ENCODE data around the gene GSS. TPM values are rescaled to one million over a fixed set of nuclear protein-coding genes. Genes with fewer than 3 reads are reported as not detected.

Gene GSS
- total and polyA plus RNA-seq, 2 donors (not counting 1 experiment from before 2014, with no cell fraction given) = 55.3 to 71.3 TPM

DNA sequence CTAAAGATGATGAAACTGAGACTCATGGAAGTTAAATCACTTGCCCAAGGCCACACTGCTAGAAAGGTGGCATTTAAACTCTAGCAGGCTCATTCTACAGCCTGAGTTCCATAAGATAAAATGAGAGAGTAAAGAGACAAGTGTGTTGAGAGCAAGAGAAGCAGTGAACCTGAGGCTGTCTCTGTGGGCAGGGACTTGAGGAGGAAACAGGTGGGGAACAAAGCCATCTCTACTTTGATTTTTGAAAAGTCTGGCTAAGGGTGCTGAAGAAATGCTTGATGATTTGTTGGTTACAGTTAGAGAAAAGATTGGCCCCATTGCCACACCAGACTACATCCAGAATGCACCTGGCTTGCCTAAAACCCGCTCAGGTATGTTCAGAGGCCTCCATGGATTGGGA is 29.0 kb downstream of the GSS start:
- Histone ChIP-seq H2AFZ (ENCODE audit: low read length) (no peak overlapping the region), H3K9me3 (ENCODE audit: control insufficient read depth, insufficient read depth, low read depth, low read length) (no peaks in the 10 kb centered on the region), H3K4me2 (ENCODE audit: extremely low read depth, insufficient read depth, low read length) (no peak overlapping the region), H3K4me3 (replicated peaks in 1 of 4; ENCODE audit: control extremely low read depth in 1 of 4, insufficient read depth in 1 of 4, low read depth in 3 of 4, low read length in 4 of 4) (no peak overlapping the region), H3K79me2 (ENCODE audit: control insufficient read depth, insufficient read depth, low read length) (no peaks in the 10 kb centered on the region), H3K27me3 (ENCODE audit: control insufficient read depth, insufficient read depth, low read length) (no peaks in the 10 kb centered on the region), H3K9ac (ENCODE audit: insufficient read depth, low read length) (no peak overlapping the region), H3K4me1 (ENCODE audit: control insufficient read depth, extremely low read depth, insufficient read depth, low read length) (peaks cover 11% of the 10 kb centered on the region), H3K36me3 (ENCODE audit: control insufficient read depth, insufficient read depth, low read length) (peaks cover 26% of the 10 kb centered on the region), H3K27ac (ENCODE audit: insufficient read depth, low read length) (no peak overlapping the region), H4K20me1 (ENCODE audit: control insufficient read depth, extremely low read depth, insufficient read depth, low read length) (no peaks in the 10 kb centered on the region)
- no peak for DNase-seq (ENCODE audit: low read depth in 2 of 2)
- TF ChIP-seq EZH2 (IDR thresholded peaks at IDR 0.05; ENCODE audit: low read length, missing control alignments) = no peak
- TF ChIP-seq, protein P1, sequence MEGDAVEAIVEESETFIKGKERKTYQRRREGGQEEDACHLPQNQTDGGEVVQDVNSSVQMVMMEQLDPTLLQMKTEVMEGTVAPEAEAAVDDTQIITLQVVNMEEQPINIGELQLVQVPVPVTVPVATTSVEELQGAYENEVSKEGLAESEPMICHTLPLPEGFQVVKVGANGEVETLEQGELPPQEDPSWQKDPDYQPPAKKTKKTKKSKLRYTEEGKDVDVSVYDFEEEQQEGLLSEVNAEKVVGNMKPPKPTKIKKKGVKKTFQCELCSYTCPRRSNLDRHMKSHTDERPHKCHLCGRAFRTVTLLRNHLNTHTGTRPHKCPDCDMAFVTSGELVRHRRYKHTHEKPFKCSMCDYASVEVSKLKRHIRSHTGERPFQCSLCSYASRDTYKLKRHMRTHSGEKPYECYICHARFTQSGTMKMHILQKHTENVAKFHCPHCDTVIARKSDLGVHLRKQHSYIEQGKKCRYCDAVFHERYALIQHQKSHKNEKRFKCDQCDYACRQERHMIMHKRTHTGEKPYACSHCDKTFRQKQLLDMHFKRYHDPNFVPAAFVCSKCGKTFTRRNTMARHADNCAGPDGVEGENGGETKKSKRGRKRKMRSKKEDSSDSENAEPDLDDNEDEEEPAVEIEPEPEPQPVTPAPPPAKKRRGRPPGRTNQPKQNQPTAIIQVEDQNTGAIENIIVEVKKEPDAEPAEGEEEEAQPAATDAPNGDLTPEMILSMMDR (conservative IDR thresholded peaks at IDR 0.05 in 1 of 2, IDR thresholded peaks at IDR 0.05 in 1 of 2; ENCODE audit: low read depth in 1 of 2, low read length in 2 of 2) = no peak

DNA sequence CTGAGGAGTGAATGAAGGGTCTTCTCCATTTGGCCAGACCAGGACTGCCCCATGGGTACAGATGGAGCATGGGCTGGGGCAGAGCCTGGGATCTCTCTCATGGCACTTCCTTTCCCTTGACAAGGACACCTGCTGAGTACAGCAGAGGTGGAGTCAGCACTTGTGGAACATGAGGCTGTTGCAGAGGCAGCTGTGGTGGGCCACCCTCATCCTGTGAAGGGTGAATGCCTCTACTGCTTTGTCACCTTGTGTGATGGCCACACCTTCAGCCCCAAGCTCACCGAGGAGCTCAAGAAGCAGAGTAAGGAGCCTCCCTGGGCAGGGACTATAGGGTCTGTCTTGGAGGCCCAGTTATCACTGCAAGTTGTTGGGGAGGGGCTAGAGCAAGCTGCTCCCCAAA is 29.6 kb downstream of the GSS start:
- H4K20me1 ChIP-seq (ENCODE audit: control insufficient read depth, extremely low read depth, insufficient read depth, low read length) = no peaks in the 10 kb centered on the region
- H3K27me3 ChIP-seq (ENCODE audit: control insufficient read depth, insufficient read depth, low read length) = no peaks in the 10 kb centered on the region
- no peaks in the 10 kb centered on the region for H3K79me2 ChIP-seq (ENCODE audit: control insufficient read depth, insufficient read depth, low read length)
- no peak overlapping the region for H3K4me3 ChIP-seq (replicated peaks in 1 of 4; ENCODE audit: control extremely low read depth in 1 of 4, insufficient read depth in 1 of 4, low read depth in 3 of 4, low read length in 4 of 4)
- peaks cover 13% of the 10 kb centered on the region for H3K4me1 ChIP-seq (ENCODE audit: control insufficient read depth, extremely low read depth, insufficient read depth, low read length)
- TF ChIP-seq, protein P1 (conservative IDR thresholded peaks at IDR 0.05 in 1 of 2, IDR thresholded peaks at IDR 0.05 in 1 of 2; ENCODE audit: low read depth in 1 of 2, low read length in 2 of 2) = no peak
- H3K9me3 ChIP-seq (ENCODE audit: control insufficient read depth, insufficient read depth, low read depth, low read length) = no peaks in the 10 kb centered on the region
- DNase-seq (ENCODE audit: low read depth in 2 of 2) = no peak
- no peak overlapping the region for H3K27ac ChIP-seq (ENCODE audit: insufficient read depth, low read length)
- H2AFZ ChIP-seq (ENCODE audit: low read length) = no peak overlapping the region
- no peak overlapping the region for H3K4me2 ChIP-seq (ENCODE audit: extremely low read depth, insufficient read depth, low read length)
- peaks cover 23% of the 10 kb centered on the region for H3K36me3 ChIP-seq (ENCODE audit: control insufficient read depth, insufficient read depth, low read length)
- no peak overlapping the region for H3K9ac ChIP-seq (ENCODE audit: insufficient read depth, low read length)

DNA sequence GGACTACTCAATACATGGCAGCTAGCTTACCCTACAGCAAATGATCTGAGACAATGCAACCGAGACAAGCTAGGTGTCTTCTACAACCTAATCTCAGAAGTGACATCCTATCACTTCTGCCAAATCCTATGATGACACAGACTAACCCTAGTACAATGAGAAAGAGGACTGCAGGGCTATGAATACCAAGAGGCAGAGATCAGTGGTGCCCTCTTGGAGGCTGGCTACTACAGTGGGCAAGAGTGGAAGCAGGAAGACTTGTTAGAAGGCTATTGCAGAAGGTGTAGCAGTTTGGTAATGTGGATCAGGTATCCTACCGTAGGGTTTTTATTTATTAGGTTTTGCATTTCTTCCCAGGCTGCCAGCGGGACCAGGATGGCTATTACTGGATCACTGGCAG is 30.3 kb downstream of the GSS start:
- Histone ChIP-seq H3K27me3 (ENCODE audit: control insufficient read depth, insufficient read depth, low read length) (no peaks in the 10 kb centered on the region), H3K36me3 (ENCODE audit: control insufficient read depth, insufficient read depth, low read length) (peaks cover 24% of the 10 kb centered on the region), H2AFZ (ENCODE audit: low read length) (no peak overlapping the region), H3K4me3 (replicated peaks in 1 of 4; ENCODE audit: control extremely low read depth in 1 of 4, insufficient read depth in 1 of 4, low read depth in 3 of 4, low read length in 4 of 4) (no peak overlapping the region), H3K27ac (ENCODE audit: insufficient read depth, low read length) (no peak overlapping the region), H3K4me1 (ENCODE audit: control insufficient read depth, extremely low read depth, insufficient read depth, low read length) (peaks cover 14% of the 10 kb centered on the region), H3K79me2 (ENCODE audit: control insufficient read depth, insufficient read depth, low read length) (no peaks in the 10 kb centered on the region), H4K20me1 (ENCODE audit: control insufficient read depth, extremely low read depth, insufficient read depth, low read length) (no peaks in the 10 kb centered on the region), H3K9me3 (ENCODE audit: control insufficient read depth, insufficient read depth, low read depth, low read length) (no peaks in the 10 kb centered on the region), H3K4me2 (ENCODE audit: extremely low read depth, insufficient read depth, low read length) (no peak overlapping the region), H3K9ac (ENCODE audit: insufficient read depth, low read length) (no peak overlapping the region)
- DNase-seq (ENCODE audit: low read depth in 2 of 2) = no peak
- TF ChIP-seq, protein P1 (conservative IDR thresholded peaks at IDR 0.05 in 1 of 2, IDR thresholded peaks at IDR 0.05 in 1 of 2; ENCODE audit: low read depth in 1 of 2, low read length in 2 of 2) = no peak
- no peak for TF ChIP-seq EZH2 (IDR thresholded peaks at IDR 0.05; ENCODE audit: low read length, missing control alignments)
